ENCODE results near the gene AGRP.

- no peak for TF ChIP-seq POLR2A (IDR thresholded peaks at IDR 0.05)
- TF ChIP-seq CTCF (IDR thresholded peaks at IDR 0.05): no peak
Observed at GRCh38 chr16:67483150-67483549, at the start of gene AGRP.
